ENCODE measurements around the gene C12orf75. TPM values are rescaled to one million over a fixed set of nuclear protein-coding genes. Genes with fewer than 3 reads are reported as not detected.
"Not testable (repeated sequence)": the region's sequence is repeated elsewhere in the genome, so short reads cannot be mapped to it uniquely, and the experiment has no call there.

C12orf75 gene
- total RNA-seq, 2 experiments from 2014 or later, result 16.7 to 17.0 TPM

DNA sequence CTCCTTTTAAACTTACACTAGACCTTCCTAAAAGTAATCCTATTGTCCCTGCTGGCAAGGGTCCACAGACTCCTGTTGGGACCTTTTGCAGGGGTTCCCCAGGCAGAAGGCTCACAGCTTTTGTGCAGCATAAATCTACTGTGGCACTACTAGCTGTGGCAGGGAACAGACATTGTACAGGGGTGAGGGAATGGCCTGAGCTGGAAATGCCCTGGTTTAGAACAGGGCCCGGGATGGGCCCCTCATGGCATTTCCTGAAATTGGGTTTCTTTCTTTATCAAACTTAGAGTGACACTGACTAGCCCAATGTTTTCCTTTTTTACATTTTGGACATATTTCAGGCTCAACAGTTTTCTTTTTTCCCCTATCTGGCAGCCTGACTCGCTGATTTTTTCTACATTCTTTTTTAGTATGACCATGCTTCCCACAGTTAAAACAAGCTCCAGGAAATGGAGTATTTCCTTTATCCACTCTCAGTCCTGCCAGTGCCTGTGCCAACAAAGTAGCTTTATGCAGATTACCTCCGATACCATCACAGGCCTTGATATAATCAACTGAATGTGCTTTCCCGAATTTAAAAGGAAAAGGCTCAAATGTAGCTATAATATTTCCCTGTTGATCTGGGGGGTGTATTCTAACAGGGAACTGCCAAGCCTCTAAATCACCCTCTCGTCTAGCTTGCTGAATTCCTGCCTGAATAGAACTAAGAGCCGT, 22.7 kb upstream of the C12orf75 start:
- POLR2A ChIA-PET; H3K4me3 Mint-ChIP-seq; H3K27ac ChIP-seq (ENCODE audit: low read depth in 1 of 2, low read length in 2 of 2); H3K4me1 ChIP-seq (ENCODE audit: insufficient read depth, low read length); H3K27me3 ChIP-seq (ENCODE audit: control insufficient read depth in 1 of 2, insufficient read depth in 2 of 2, low read length in 2 of 2); H3K9me3 Mint-ChIP-seq; H3K4me3 ChIP-seq (ENCODE audit: low read length); CTCF ChIA-PET; H3K27ac Mint-ChIP-seq; ATAC-seq (ENCODE audit: poor library complexity); H3K36me3 Mint-ChIP-seq (ENCODE audit: low read depth); DNase-seq; H3K4me1 Mint-ChIP-seq (ENCODE audit: low read depth); H3K9me3 ChIP-seq (ENCODE audit: control insufficient read depth in 1 of 2, insufficient read depth in 1 of 2, low read length in 2 of 2); intact Hi-C loops (cut with DNase I, micrococcal nuclease); H3K36me3 ChIP-seq (ENCODE audit: insufficient read depth, low read length): not testable (repeated sequence)
- H3K27me3 Mint-ChIP-seq, result peaks cover 11% of the 10 kb centered on the region

GRCh38 chr12:105308839-105309238, 21.7 kb upstream of the C12orf75 start:
- H3K36me3 Mint-ChIP-seq (ENCODE audit: low read depth); H3K4me1 ChIP-seq (ENCODE audit: insufficient read depth, low read length); H3K9me3 Mint-ChIP-seq; H3K27ac Mint-ChIP-seq; ATAC-seq (ENCODE audit: poor library complexity); H3K36me3 ChIP-seq (ENCODE audit: insufficient read depth, low read length); H3K27ac ChIP-seq (ENCODE audit: low read depth in 1 of 2, low read length in 2 of 2); CTCF ChIA-PET; DNase-seq; H3K4me3 ChIP-seq (ENCODE audit: low read length); POLR2A ChIA-PET; H3K4me3 Mint-ChIP-seq; H3K4me1 Mint-ChIP-seq (ENCODE audit: low read depth); intact Hi-C loops (cut with DNase I, micrococcal nuclease); H3K27me3 ChIP-seq (ENCODE audit: control insufficient read depth in 1 of 2, insufficient read depth in 2 of 2, low read length in 2 of 2); H3K9me3 ChIP-seq (ENCODE audit: control insufficient read depth in 1 of 2, insufficient read depth in 1 of 2, low read length in 2 of 2): not testable (repeated sequence)
- H3K27me3 Mint-ChIP-seq, result peaks cover 11% of the 10 kb centered on the region

DNA sequence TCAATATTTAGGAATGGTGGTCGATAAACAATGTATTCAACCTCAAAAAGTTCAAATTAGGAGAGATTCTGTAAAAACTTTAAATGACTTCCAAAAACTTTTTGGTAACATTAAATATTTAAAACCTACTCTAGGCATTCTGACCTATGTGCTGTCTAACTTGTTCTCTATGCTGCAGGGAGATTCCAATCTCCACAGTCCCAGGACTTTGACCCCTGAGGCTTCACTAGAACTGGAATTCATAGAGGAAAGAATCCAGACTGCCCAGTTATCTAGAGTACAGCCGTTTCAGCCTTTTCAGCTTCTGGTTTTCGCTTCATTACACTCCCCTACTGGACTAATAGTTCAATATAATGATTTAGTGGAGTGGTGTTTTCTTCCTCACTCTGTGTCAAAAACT, 21.1 kb upstream of the C12orf75 start:
- POLR2A ChIA-PET; intact Hi-C loops (cut with DNase I, micrococcal nuclease); H3K9me3 ChIP-seq (ENCODE audit: control insufficient read depth in 1 of 2, insufficient read depth in 1 of 2, low read length in 2 of 2); CTCF ChIA-PET; H3K4me1 Mint-ChIP-seq (ENCODE audit: low read depth); H3K27ac Mint-ChIP-seq; H3K27ac ChIP-seq (ENCODE audit: low read depth in 1 of 2, low read length in 2 of 2); H3K36me3 Mint-ChIP-seq (ENCODE audit: low read depth); H3K4me3 Mint-ChIP-seq; H3K4me1 ChIP-seq (ENCODE audit: insufficient read depth, low read length); H3K36me3 ChIP-seq (ENCODE audit: insufficient read depth, low read length); H3K27me3 ChIP-seq (ENCODE audit: control insufficient read depth in 1 of 2, insufficient read depth in 2 of 2, low read length in 2 of 2); DNase-seq; ATAC-seq (ENCODE audit: poor library complexity); H3K4me3 ChIP-seq (ENCODE audit: low read length); H3K9me3 Mint-ChIP-seq: not testable (repeated sequence)
- H3K27me3 Mint-ChIP-seq, result peaks cover 11% of the 10 kb centered on the region

DNA sequence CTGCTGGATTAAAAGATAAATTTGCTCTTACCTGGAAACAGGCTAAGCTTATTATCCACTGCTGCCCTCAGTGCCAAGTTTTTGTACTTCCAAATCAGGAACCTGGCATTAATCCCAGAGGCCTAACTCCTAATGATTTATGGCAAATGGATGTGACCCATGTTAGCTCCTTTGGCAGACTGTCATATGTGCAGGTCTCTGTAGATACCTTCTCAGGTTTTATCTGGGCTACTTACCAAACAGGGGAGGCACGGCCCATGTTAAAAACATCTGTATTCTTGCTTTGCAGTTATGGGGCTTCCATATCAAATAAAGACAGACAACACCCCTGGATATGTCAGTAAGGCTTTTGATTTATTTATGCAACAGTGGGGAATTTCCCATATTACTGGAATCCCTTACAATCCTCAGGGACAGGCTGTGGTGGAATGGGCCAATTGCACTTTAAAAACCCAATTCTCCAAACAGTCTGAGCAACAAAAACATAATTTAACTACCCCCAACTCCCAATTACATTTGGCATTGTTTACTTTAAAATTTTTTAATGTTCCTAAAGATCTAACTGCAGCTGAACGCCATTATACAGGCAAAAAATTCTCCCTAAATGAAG, 19.9 kb upstream of the C12orf75 start:
- H3K27me3 Mint-ChIP-seq, result peaks cover 11% of the 10 kb centered on the region
- H3K4me1 Mint-ChIP-seq (ENCODE audit: low read depth); H3K27ac Mint-ChIP-seq; POLR2A ChIA-PET; ATAC-seq (ENCODE audit: poor library complexity); intact Hi-C loops (cut with DNase I, micrococcal nuclease); H3K27ac ChIP-seq (ENCODE audit: low read depth in 1 of 2, low read length in 2 of 2); CTCF ChIA-PET; H3K27me3 ChIP-seq (ENCODE audit: control insufficient read depth in 1 of 2, insufficient read depth in 2 of 2, low read length in 2 of 2); H3K4me3 ChIP-seq (ENCODE audit: low read length); DNase-seq; H3K9me3 Mint-ChIP-seq; H3K4me3 Mint-ChIP-seq; H3K4me1 ChIP-seq (ENCODE audit: insufficient read depth, low read length); H3K36me3 ChIP-seq (ENCODE audit: insufficient read depth, low read length); H3K9me3 ChIP-seq (ENCODE audit: control insufficient read depth in 1 of 2, insufficient read depth in 1 of 2, low read length in 2 of 2); H3K36me3 Mint-ChIP-seq (ENCODE audit: low read depth): not testable (repeated sequence)

DNA sequence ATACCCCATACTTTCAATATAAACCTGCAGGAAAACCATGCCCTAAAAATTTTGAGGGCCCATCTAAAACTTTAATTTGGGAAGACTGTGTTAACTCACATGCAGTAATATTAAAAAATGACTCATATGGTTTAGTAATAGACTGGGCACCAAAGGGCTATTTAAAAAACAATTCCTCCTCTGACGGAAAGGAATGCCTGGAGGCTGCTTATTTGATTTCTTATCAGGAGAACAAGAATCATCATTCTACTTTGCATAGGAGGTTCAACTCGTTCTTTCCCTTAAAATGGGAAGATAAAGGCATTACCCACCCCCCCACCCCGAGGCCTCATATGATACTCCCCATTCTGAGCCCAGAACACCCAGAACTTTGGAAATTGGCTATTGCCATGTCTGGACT, 18.6 kb upstream of the C12orf75 start:
- DNase-seq; POLR2A ChIA-PET; intact Hi-C loops (cut with DNase I, micrococcal nuclease); H3K27me3 ChIP-seq (ENCODE audit: control insufficient read depth in 1 of 2, insufficient read depth in 2 of 2, low read length in 2 of 2); H3K27ac Mint-ChIP-seq; CTCF ChIA-PET; H3K9me3 ChIP-seq (ENCODE audit: control insufficient read depth in 1 of 2, insufficient read depth in 1 of 2, low read length in 2 of 2); ATAC-seq (ENCODE audit: poor library complexity); H3K4me3 ChIP-seq (ENCODE audit: low read length); H3K4me3 Mint-ChIP-seq; H3K9me3 Mint-ChIP-seq; H3K27ac ChIP-seq (ENCODE audit: low read depth in 1 of 2, low read length in 2 of 2); H3K36me3 Mint-ChIP-seq (ENCODE audit: low read depth); H3K36me3 ChIP-seq (ENCODE audit: insufficient read depth, low read length): not testable (repeated sequence)
- H3K4me1 Mint-ChIP-seq (ENCODE audit: low read depth), result peaks cover 19% of the 10 kb centered on the region
- peaks cover 11% of the 10 kb centered on the region for H3K4me1 ChIP-seq (ENCODE audit: insufficient read depth, low read length)
- peaks cover 11% of the 10 kb centered on the region for H3K27me3 Mint-ChIP-seq

DNA sequence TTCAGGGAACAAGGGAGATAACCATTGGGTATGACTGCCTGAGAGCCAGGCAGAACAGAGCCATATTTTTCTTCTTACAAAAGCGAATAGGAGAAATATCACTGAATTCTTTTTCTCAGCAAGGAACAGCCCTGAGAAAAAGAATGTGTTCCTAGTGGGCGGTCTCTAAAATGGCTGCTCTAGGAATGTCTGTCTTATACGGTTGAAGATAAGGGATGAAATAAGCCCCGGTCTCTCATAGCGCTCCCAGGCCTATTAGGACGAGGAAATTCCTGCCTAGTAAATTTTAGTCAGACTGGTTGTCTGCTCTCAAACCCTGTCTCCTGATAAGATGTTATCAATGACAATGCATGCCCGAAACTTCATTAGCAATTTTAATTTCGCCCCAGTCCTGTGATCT, 16.7 kb upstream of the C12orf75 start:
- H3K9me3 ChIP-seq (ENCODE audit: control insufficient read depth in 1 of 2, insufficient read depth in 1 of 2, low read length in 2 of 2); H3K27me3 ChIP-seq (ENCODE audit: control insufficient read depth in 1 of 2, insufficient read depth in 2 of 2, low read length in 2 of 2); H3K4me3 Mint-ChIP-seq; intact Hi-C loops (cut with DNase I, micrococcal nuclease); CTCF ChIA-PET; DNase-seq; H3K9me3 Mint-ChIP-seq; POLR2A ChIA-PET; H3K27ac ChIP-seq (ENCODE audit: low read depth in 1 of 2, low read length in 2 of 2); H3K4me3 ChIP-seq (ENCODE audit: low read length); H3K36me3 ChIP-seq (ENCODE audit: insufficient read depth, low read length); ATAC-seq (ENCODE audit: poor library complexity); H3K27ac Mint-ChIP-seq; H3K36me3 Mint-ChIP-seq (ENCODE audit: low read depth): not testable (repeated sequence)
- peaks cover 11% of the 10 kb centered on the region for H3K4me1 ChIP-seq (ENCODE audit: insufficient read depth, low read length)
- peaks cover 11% of the 10 kb centered on the region for H3K27me3 Mint-ChIP-seq
- H3K4me1 Mint-ChIP-seq (ENCODE audit: low read depth), result peaks cover 19% of the 10 kb centered on the region

Data from CD4-positive, alpha-beta T cell (primary cell).